ENCODE results near the gene SAP25.

DNA sequence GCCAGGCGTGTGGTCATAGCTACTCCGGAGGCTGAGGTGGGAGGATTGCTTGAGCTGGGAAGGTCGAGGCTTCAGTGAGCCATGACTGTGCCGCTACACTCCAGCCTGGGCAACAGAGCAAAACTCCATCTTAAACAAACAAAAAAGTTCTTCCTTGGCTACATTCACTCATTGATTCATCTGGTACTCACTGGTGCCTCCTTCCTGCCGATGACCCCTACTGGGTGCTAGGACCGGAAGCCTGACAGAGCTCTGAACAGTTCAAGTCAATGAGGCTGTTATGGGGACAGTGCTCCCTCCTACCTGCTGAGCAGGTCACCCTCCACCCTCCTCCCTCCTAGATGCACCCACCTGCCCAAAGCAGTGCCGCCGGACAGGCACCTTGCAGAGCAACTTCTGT, 33.4 kb upstream of the SAP25 start:
- TF ChIP-seq, protein P1, sequence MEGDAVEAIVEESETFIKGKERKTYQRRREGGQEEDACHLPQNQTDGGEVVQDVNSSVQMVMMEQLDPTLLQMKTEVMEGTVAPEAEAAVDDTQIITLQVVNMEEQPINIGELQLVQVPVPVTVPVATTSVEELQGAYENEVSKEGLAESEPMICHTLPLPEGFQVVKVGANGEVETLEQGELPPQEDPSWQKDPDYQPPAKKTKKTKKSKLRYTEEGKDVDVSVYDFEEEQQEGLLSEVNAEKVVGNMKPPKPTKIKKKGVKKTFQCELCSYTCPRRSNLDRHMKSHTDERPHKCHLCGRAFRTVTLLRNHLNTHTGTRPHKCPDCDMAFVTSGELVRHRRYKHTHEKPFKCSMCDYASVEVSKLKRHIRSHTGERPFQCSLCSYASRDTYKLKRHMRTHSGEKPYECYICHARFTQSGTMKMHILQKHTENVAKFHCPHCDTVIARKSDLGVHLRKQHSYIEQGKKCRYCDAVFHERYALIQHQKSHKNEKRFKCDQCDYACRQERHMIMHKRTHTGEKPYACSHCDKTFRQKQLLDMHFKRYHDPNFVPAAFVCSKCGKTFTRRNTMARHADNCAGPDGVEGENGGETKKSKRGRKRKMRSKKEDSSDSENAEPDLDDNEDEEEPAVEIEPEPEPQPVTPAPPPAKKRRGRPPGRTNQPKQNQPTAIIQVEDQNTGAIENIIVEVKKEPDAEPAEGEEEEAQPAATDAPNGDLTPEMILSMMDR (conservative IDR thresholded peaks at IDR 0.05 in 1 of 2, IDR thresholded peaks at IDR 0.05 in 1 of 2; ENCODE audit: extremely low read depth in 1 of 2, insufficient read depth in 1 of 2, low read depth in 1 of 2, low read length in 2 of 2): no peak
- TF ChIP-seq EZH2 (IDR thresholded peaks at IDR 0.05; ENCODE audit: borderline replicate concordance, low read length): no peak

All from mammary epithelial cell (primary cell).